Measurements from ENCODE around the gene AREG.
"Not testable (repeated sequence)": the region's sequence is repeated elsewhere in the genome, so short reads cannot be mapped to it uniquely, and the experiment has no call there.

DNA sequence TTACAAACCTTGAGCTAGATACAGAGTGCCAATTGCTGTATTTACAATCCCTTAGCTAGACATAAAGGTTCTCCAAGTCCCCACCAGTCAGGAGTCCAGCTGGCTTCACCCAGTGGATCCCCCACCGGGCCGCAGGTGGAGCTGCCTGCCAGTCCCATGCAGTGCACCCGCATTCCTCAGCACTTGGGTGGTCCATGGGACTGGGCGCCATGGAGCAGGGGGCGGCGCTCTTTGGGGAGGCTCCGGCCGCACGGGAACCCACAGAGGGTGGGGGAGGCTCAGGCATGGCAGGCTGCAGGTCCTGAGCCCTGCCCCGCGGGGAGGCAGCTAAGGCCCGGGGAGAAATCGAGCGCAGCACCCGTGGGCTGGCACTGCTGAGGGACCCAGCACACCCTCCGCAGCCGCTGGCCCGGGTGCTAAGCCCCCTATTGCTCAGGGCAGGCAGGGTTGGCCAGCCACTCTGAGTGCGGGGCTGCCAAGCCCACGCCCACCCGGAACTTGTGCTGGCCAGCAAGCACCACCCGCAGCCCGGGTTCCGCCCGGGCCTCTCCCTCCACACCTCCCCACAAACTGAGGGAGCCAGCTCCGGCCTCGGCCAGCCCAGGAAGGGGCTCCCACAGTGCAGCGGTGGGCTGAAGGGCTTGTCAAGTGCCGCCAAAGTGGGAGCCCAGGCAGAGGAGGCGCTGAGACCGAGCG lies 45.9 kb upstream of the AREG start:
- TF ChIP-seq, protein P1, sequence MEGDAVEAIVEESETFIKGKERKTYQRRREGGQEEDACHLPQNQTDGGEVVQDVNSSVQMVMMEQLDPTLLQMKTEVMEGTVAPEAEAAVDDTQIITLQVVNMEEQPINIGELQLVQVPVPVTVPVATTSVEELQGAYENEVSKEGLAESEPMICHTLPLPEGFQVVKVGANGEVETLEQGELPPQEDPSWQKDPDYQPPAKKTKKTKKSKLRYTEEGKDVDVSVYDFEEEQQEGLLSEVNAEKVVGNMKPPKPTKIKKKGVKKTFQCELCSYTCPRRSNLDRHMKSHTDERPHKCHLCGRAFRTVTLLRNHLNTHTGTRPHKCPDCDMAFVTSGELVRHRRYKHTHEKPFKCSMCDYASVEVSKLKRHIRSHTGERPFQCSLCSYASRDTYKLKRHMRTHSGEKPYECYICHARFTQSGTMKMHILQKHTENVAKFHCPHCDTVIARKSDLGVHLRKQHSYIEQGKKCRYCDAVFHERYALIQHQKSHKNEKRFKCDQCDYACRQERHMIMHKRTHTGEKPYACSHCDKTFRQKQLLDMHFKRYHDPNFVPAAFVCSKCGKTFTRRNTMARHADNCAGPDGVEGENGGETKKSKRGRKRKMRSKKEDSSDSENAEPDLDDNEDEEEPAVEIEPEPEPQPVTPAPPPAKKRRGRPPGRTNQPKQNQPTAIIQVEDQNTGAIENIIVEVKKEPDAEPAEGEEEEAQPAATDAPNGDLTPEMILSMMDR (conservative IDR thresholded peaks at IDR 0.05; ENCODE audit: low read length) = not testable (repeated sequence)
- not testable (repeated sequence) for TF ChIP-seq EZH2phosphoT487 (IDR thresholded peaks at IDR 0.05; ENCODE audit: borderline replicate concordance)
